HCT116 (cell line): Measurements from ENCODE around the gene GCN1. TPM values are rescaled to one million over a fixed set of nuclear protein-coding genes. Genes with fewer than 3 reads are reported as not detected.
A peak's percentile ranks its signal among the peaks of the same experiment; 100 is the strongest.
"Not testable (repeated sequence)": the region's sequence is repeated elsewhere in the genome, so short reads cannot be mapped to it uniquely, and the experiment has no call there.

Experiments
- ATAC-seq: fragments of 200-7000 bp; cut with Tn5 transposase; 2 replicates; pipeline ENCODE4 v1.9.1; 2020; ENCODE audit warnings: mild to moderate bottlenecking, moderate library complexity
- BruUV-seq: library from RNA; stranded (reverse); fragments of 400-500 nt; replicated peaks from 2 replicates; lab custom pipeline; 2021; lab: Mats Ljungman, UMichigan
- CTCF ChIA-PET: fragments of 300-600 bp; sonication (Branson Sonifier 250); formaldehyde crosslinking; loops from one replicate; lab custom pipeline; 2021; ENCODE audit warnings: antibody characterized with exemption; lab: Charles Lee
- POLR2A ChIA-PET: fragments of 300-600, 350-600 bp; sonication (Branson Sonifier 250); formaldehyde crosslinking; loops from one replicate; lab custom pipeline; 2021; ENCODE audit warnings: antibody characterized with exemption; lab: Charles Lee
- RAD21 ChIA-PET, 2 experiments: fragments of 300-600 bp; sonication (Branson Sonifier 250); formaldehyde crosslinking; loops; one replicate each; lab custom pipeline; 2023; ENCODE audit warnings: low total read pairs in 2 of 2; ENCODE audit not compliant: uncharacterized antibody in 2 of 2, unreplicated experiment in 2 of 2, low non-redundant PET in 1 of 2; lab: Charles Lee
- DNase-seq: peaks from one replicate; pipeline ENCODE4 v3.0.0-alpha.2; 2010; ENCODE audit warnings: low read depth, low spot score
- H2AFZ ChIP-seq: fragments of 200-600 bp; shearing (Covaris generic), sonication (generic); 2 replicates; pipeline ENCODE4 v1.6.1; 2017; ENCODE audit warnings: low read depth, mixed run types, mixed read lengths, antibody characterized with exemption, low read length; ENCODE audit not compliant: poor library complexity, severe bottlenecking
- H3K27ac ChIP-seq: 2 replicates; pipeline ENCODE4 v1.5.1; 2012; ENCODE audit warnings: low read depth, low read length
- H3K27me3 ChIP-seq: fragments of 200-600 bp; sonication (generic); 2 replicates; pipeline ENCODE4 v1.6.1; 2016; ENCODE audit warnings: mixed run types, low read length, mixed read lengths; ENCODE audit not compliant: insufficient read depth
- H3K36me3 ChIP-seq, 2 experiments: fragments of 200-500 bp in 1 of 2; fragments of 200-600 bp in 1 of 2; sonication (Bioruptor generic) in 1 of 2; sonication (generic) in 1 of 2; 2 replicates each; pipeline versions ENCODE4 v1.5.1 to v1.6.1; 2014 to 2016; ENCODE audit warnings: low read length in 2 of 2, inconsistent platforms in 1 of 2, mixed read lengths in 1 of 2, mixed run types in 1 of 2; ENCODE audit not compliant: insufficient read depth in 2 of 2, control insufficient read depth in 1 of 2
- H3K4me1 ChIP-seq, 2 experiments: fragments of 200-600 bp in 1 of 2; sonication (generic) in 1 of 2; 2 replicates each; pipeline versions ENCODE4 v1.5.1 to v1.6.1; 2012 to 2017; ENCODE audit warnings: low read length in 2 of 2, inconsistent platforms in 1 of 2, mild to moderate bottlenecking in 1 of 2, mixed read lengths in 1 of 2, mixed run types in 1 of 2, moderate library complexity in 1 of 2; ENCODE audit not compliant: insufficient read depth in 2 of 2, control insufficient read depth in 1 of 2
- H3K4me2 ChIP-seq: fragments of 200-600 bp; sonication (generic); 2 replicates; pipeline ENCODE4 v1.6.1; 2017; ENCODE audit warnings: mixed run types, low read length, mixed read lengths
- H3K4me3 ChIP-seq, 2 experiments: fragments of 200-600 bp in 1 of 2; sonication (generic) in 1 of 2; replicated peaks in 1 of 2; 2 replicates each; pipeline ENCODE4 v1.5.1; 2011 to 2016; ENCODE audit warnings: low read length in 2 of 2, control low read depth in 1 of 2, low read depth in 1 of 2, mild to moderate bottlenecking in 1 of 2, mixed read lengths in 1 of 2, mixed run types in 1 of 2
- H3K79me2 ChIP-seq: fragments of 200-600 bp; sonication (generic); 2 replicates; pipeline ENCODE4 v1.6.1; 2017; ENCODE audit warnings: mild to moderate bottlenecking, mixed run types, low read length, moderate library complexity, mixed read lengths; ENCODE audit not compliant: insufficient read depth
- H3K9ac ChIP-seq: fragments of 200-600 bp; sonication (generic); 2 replicates; pipeline ENCODE4 v1.6.1; 2016; ENCODE audit warnings: low read length, mixed read lengths
- H3K9me2 ChIP-seq: fragments of 200-600 bp; sonication (generic), shearing (Covaris generic); 2 replicates; pipeline ENCODE4 v1.6.1; 2017; ENCODE audit warnings: mixed run types, mild to moderate bottlenecking, moderate library complexity; ENCODE audit not compliant: insufficient read depth
- H3K9me3 ChIP-seq, 2 experiments: fragments of 200-500 bp in 1 of 2; fragments of 200-600 bp in 1 of 2; sonication (Bioruptor generic) in 1 of 2; sonication (generic) in 1 of 2; 2 replicates each; pipeline ENCODE4 v1.6.1; 2014 to 2017; ENCODE audit warnings: low read length in 2 of 2, mixed read lengths in 2 of 2, inconsistent platforms in 1 of 2, low read depth in 1 of 2, mild to moderate bottlenecking in 1 of 2, mixed run types in 1 of 2, moderate library complexity in 1 of 2; ENCODE audit not compliant: control insufficient read depth in 1 of 2, insufficient read depth in 1 of 2
- H4K20me1 ChIP-seq: fragments of 200-600 bp; sonication (generic), shearing (Covaris generic); 2 replicates; pipeline ENCODE4 v1.6.1; 2017; ENCODE audit warnings: mixed run types, mild to moderate bottlenecking, moderate library complexity; ENCODE audit not compliant: insufficient read depth
- ATF3 ChIP-seq: IDR thresholded peaks from 2 replicates; pipeline ENCODE4 v1.6.1; 2012
- CEBPB ChIP-seq: IDR thresholded peaks from 2 replicates; pipeline ENCODE4 v1.6.1; 2012; ENCODE audit warnings: low read depth
- CTCF ChIP-seq, 3 experiments: fragments of 200-600 bp in 1 of 3; sonication (generic) in 1 of 3; IDR thresholded peaks in 2 of 3; conservative IDR thresholded peaks in 1 of 3; 2 replicates each; pipeline ENCODE4 v1.5.1; 2012 to 2017; ENCODE audit warnings: low read depth in 2 of 3, low read length in 2 of 3, antibody characterized with exemption in 1 of 3, borderline replicate concordance in 1 of 3, control low read depth in 1 of 3, mild to moderate bottlenecking in 1 of 3, mixed read lengths in 1 of 3, mixed run types in 1 of 3, moderate library complexity in 1 of 3; ENCODE audit not compliant: insufficient read depth in 1 of 3
- JUND ChIP-seq: IDR thresholded peaks from 2 replicates; pipeline ENCODE4 v1.6.1; 2012
- MAX ChIP-seq: IDR thresholded peaks from 2 replicates; pipeline ENCODE4 v1.6.1; 2012
- POLR2A ChIP-seq: IDR thresholded peaks from 2 replicates; pipeline ENCODE4 v1.7.0; 2011; ENCODE audit warnings: borderline replicate concordance; ENCODE audit not compliant: insufficient read depth, insufficient read length; ENCODE audit errors: extremely low read depth
- SP1 ChIP-seq: IDR thresholded peaks from 2 replicates; pipeline ENCODE4 v1.6.1; 2012; ENCODE audit warnings: low read depth
- ZFX ChIP-seq: fragments of 450-650 bp; IDR thresholded peaks from 2 replicates; pipeline ENCODE4 v1.6.1; 2017
- ZNF274 ChIP-seq: fragments of 200-500 bp; sonication (Bioruptor generic); IDR thresholded peaks from 2 replicates; pipeline ENCODE4 v1.6.1; 2014; ENCODE audit warnings: mild to moderate bottlenecking, low read depth, low read length, inconsistent platforms
- intact Hi-C: fragments of 100-400 bp; cut with micrococcal nuclease; formaldehyde crosslinking; loops from 2 replicates; pipeline ENCODE4 v1.10.0; 2022
- total RNA-seq: library from RNA; stranded (reverse); gene quantifications from one replicate; pipeline ENCODE4 v1.2.1, GENCODE V29; 2021; ENCODE audit not compliant: unreplicated experiment

Gene GCN1
- total RNA-seq, 1 experiment from 2014 or later: 184 TPM

- no peak for TF ChIP-seq CTCF (IDR thresholded peaks at IDR 0.05 in 2 of 3, conservative IDR thresholded peaks at IDR 0.05 in 1 of 3; ENCODE audit: borderline replicate concordance in 1 of 3, insufficient read depth in 1 of 3, low read depth in 2 of 3, low read length in 2 of 3)
- no peak for TF ChIP-seq JUND
- TF ChIP-seq CEBPB: no peak
- TF ChIP-seq POLR2A: no peak
- TF ChIP-seq ZNF274: no peak
- TF ChIP-seq ATF3: no peak
- no peak for TF ChIP-seq SP1
- TF ChIP-seq, all 23 proteins: peak for 0
Measured at GRCh38 chr12:120196363-120196762, 1.8 kb upstream of the GCN1 start (continued).

GRCh38 chr12:120194226-120194533 lies 335 bp downstream of the GCN1 start:
- ChIA-PET CTCF (no interaction called here), POLR2A (interaction anchor here (1.1 kb wide), 1 partner anchor 37 kb away, joined by 3 read pairs; no protein-coding TSS in a partner anchor)
- H3K79me2 ChIP-seq: peaks cover 83% of the 10 kb centered on the region
- peaks cover 15% of the 10 kb centered on the region; the same call in 1 of the 2 replicates for H4K20me1 ChIP-seq
- peak; percentile 24 for ATAC-seq
- intact Hi-C loops: no loop called here
- peaks cover 18 to 47% of the 10 kb centered on the region in 2 experiments; a peak in 3 of 4 replicates for H3K4me1 ChIP-seq
- no peaks in the 10 kb centered on the region for H3K9me3 ChIP-seq
- no peaks in the 10 kb centered on the region for H3K9me2 ChIP-seq
- H3K27me3 ChIP-seq: no peaks in the 10 kb centered on the region
- peak overlapping the region; percentile 63 to 83 for H3K4me3 ChIP-seq
- H3K4me2 ChIP-seq: peak overlapping the region; percentile 90
- no peak overlapping the region for H2AFZ ChIP-seq
- H3K27ac ChIP-seq: peak overlapping the region; percentile 86
- TF ChIP-seq MAX (no peak), CEBPB (no peak), ZFX (no peak)
- TF ChIP-seq, all 23 proteins: peak for 0
- H3K9ac ChIP-seq: peak overlapping the region; percentile 86
- no TSS peak for BruUV-seq
- peaks cover 28 to 48% of the 10 kb centered on the region in 2 experiments for H3K36me3 ChIP-seq
- RAD21 ChIA-PET: no interaction called here
- no peak for DNase-seq

- BruUV-seq, H3K9me2 ChIP-seq, RAD21 ChIA-PET, ATAC-seq, H4K20me1 ChIP-seq, H2AFZ ChIP-seq, DNase-seq, intact Hi-C loops, H3K27me3 ChIP-seq, H3K9me3 ChIP-seq: not testable (repeated sequence)
- peak overlapping the region; percentile 90 for H3K4me2 ChIP-seq
- H3K4me3 ChIP-seq: peak overlapping the region; percentile 63 to 83
- peaks cover 82% of the 10 kb centered on the region for H3K79me2 ChIP-seq
- H3K4me1 ChIP-seq: peaks cover 11 to 38% of the 10 kb centered on the region in 2 experiments; a peak in 3 of 4 replicates
- ChIA-PET POLR2A (interaction anchor here (1.1 to 1.2 kb wide), 2 partner anchors 38 to 99 kb away, joined by 3 to 4 read pairs; partner anchors contain the start of gene RNU4-2), CTCF (interaction anchor here (0.6 kb wide), 1 partner anchor 42 kb away, joined by 4 read pairs; no protein-coding TSS in a partner anchor)
- peak overlapping the region; percentile 86 for H3K9ac ChIP-seq
- peak overlapping the region; percentile 86; the same call in 1 of the 2 replicates for H3K27ac ChIP-seq
- H3K36me3 ChIP-seq: peaks cover 29 to 39% of the 10 kb centered on the region in 2 experiments
Measured at GRCh38 chr12:120193286-120193685, 1.2 kb downstream of the GCN1 start.
